GM19099 (cell line): ENCODE measurements around the gene CCDC24.

ENCODE experiments used
- POLR2A ChIP-seq: IDR thresholded peaks from 3 replicates; pipeline ENCODE4 v1.6.1; 2011; ENCODE audit warnings: low read depth; ENCODE audit not compliant: insufficient read length; ENCODE audit errors: extremely low read depth

CCDC24 gene

GRCh38 chr1:44043176-44044070 lies 52.0 kb downstream of the CCDC24 start:
- TF ChIP-seq POLR2A = no peak

- no peak for TF ChIP-seq POLR2A
These were observed 52.8 kb downstream of the CCDC24 start for GRCh38 chr1:44044071-44044801.

DNA sequence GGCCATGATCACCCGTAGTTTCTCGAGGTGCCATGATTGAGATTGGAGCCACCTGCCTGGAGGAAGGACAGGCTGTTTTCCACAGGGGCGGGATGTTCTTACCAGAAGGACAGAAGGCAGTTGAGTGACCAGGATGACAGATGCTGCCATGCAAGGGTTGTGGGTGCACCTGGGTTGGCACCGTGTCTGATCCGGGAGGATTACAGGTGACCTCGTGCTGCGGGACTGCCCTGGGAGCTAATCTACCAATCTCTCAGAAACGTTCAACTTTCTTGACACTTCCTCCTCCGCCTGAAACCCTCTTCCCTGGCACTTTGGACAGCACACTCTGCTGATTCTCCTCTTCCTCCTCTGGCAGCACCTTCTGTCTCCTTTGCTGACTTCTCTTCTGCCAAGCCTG lies 53.7 kb downstream of the CCDC24 start:
- TF ChIP-seq POLR2A = no peak
